OCI-LY7 (cell line): ENCODE data around the gene ATP6V1A. TPM values are rescaled to one million over a fixed set of nuclear protein-coding genes. Genes with fewer than 3 reads are reported as not detected.

Experiments used
- BruUV-seq: library from RNA; stranded (reverse); fragments of 400-500 nt; replicated peaks from 2 replicates; lab custom pipeline; 2021; lab: Mats Ljungman, UMichigan
- CTCF ChIA-PET: fragments of 300-600 bp; sonication (Branson Sonifier 250); formaldehyde crosslinking; loops from one replicate; lab custom pipeline; 2022; ENCODE audit warnings: antibody characterized with exemption; ENCODE audit not compliant: unreplicated experiment; lab: Charles Lee
- POLR2A ChIA-PET: fragments of 300-600 bp; sonication (Branson Sonifier 250); formaldehyde crosslinking; loops from one replicate; lab custom pipeline; 2022; ENCODE audit warnings: antibody characterized with exemption; lab: Charles Lee
- DNase-seq: peaks from one replicate; pipeline ENCODE4 v3.0.0-alpha.2; 2015; ENCODE audit warnings: low spot score
- H2AFZ ChIP-seq: fragments of 200-600 bp; sonication (generic), shearing (Covaris generic); 2 replicates; pipeline ENCODE4 v1.6.1; 2014; ENCODE audit warnings: mild to moderate bottlenecking, antibody characterized with exemption, low read length, moderate library complexity
- H3K27ac ChIP-seq: fragments of 200-600 bp; sonication (generic); 2 replicates; pipeline ENCODE4 v1.5.1; 2014; ENCODE audit warnings: mixed run types, low read depth, mild to moderate bottlenecking, moderate library complexity, low read length, inconsistent platforms; ENCODE audit not compliant: poor library complexity, severe bottlenecking
- H3K36me3 ChIP-seq: fragments of 200-600 bp; sonication (generic); 2 replicates; pipeline ENCODE4 v1.6.1; 2014; ENCODE audit warnings: mild to moderate bottlenecking, antibody characterized with exemption, low read length, moderate library complexity, mixed read lengths; ENCODE audit not compliant: insufficient read depth
- H3K4me1 ChIP-seq: fragments of 200-600 bp; sonication (generic); 2 replicates; pipeline ENCODE4 v1.5.1; 2014; ENCODE audit warnings: mild to moderate bottlenecking, low read length; ENCODE audit not compliant: insufficient read depth, poor library complexity, severe bottlenecking
- H3K4me2 ChIP-seq: fragments of 200-600 bp; sonication (generic); 2 replicates; pipeline ENCODE4 v1.6.1; 2014; ENCODE audit warnings: mild to moderate bottlenecking, low read length
- H3K4me3 ChIP-seq: fragments of 200-600 bp; sonication (generic); 2 replicates; pipeline ENCODE4 v1.5.1; 2014; ENCODE audit warnings: mild to moderate bottlenecking, low read depth, low read length; ENCODE audit not compliant: poor library complexity, severe bottlenecking
- H3K79me2 ChIP-seq: fragments of 200-600 bp; sonication (generic); 2 replicates; pipeline ENCODE4 v1.6.1; 2016; ENCODE audit warnings: low read depth, mild to moderate bottlenecking, low read length, moderate library complexity, mixed read lengths; ENCODE audit not compliant: insufficient read depth
- H3K9me2 ChIP-seq: fragments of 200-600 bp; sonication (generic); 2 replicates; pipeline ENCODE4 v1.6.1; 2016; ENCODE audit warnings: mild to moderate bottlenecking, low read length, mixed read lengths; ENCODE audit not compliant: insufficient read depth
- H3K9me3 ChIP-seq: fragments of 200-600 bp; sonication (generic); 2 replicates; pipeline ENCODE4 v1.6.1; 2014; ENCODE audit warnings: mild to moderate bottlenecking, mixed run types, low read length, mixed read lengths
- H4K20me1 ChIP-seq: fragments of 200-600 bp; sonication (generic); 2 replicates; pipeline ENCODE4 v1.6.1; 2014; ENCODE audit warnings: mild to moderate bottlenecking, antibody characterized with exemption, low read length, moderate library complexity, mixed read lengths; ENCODE audit not compliant: insufficient read depth
- EZH2phosphoT487 ChIP-seq: fragments of 200-600 bp; sonication (generic); IDR thresholded peaks from 2 replicates; pipeline ENCODE4 v1.6.1; 2018; ENCODE audit warnings: low read depth, borderline replicate concordance, mild to moderate bottlenecking, mixed run types, antibody characterized with exemption, low read length, moderate library complexity, mixed read lengths
- intact Hi-C: fragments of 100-400 bp; cut with micrococcal nuclease; formaldehyde crosslinking; loops from one replicate; pipeline ENCODE4 v1.10.0; 2022; ENCODE audit not compliant: unreplicated experiment
- total RNA-seq, 2 experiments: library from RNA; depleted of rRNA in 1 of 2; stranded (reverse); fragments of >200 nt in 1 of 2; shearing (Covaris generic) in 1 of 2; gene quantifications; 2 replicates each; pipeline ENCODE4 v1.2.3, GENCODE V29; 2014 to 2022
- TF ChIP-seq, protein P1 (sequence below): fragments of 200-600 bp; sonication (generic); conservative IDR thresholded peaks from 2 replicates; pipeline ENCODE4 v1.5.1; 2014; ENCODE audit warnings: mild to moderate bottlenecking, antibody characterized with exemption, low read length, moderate library complexity, mixed read lengths

The ATP6V1A gene
- total RNA-seq, 2 experiments from 2014 or later: 26.5 to 77.3 TPM

DNA sequence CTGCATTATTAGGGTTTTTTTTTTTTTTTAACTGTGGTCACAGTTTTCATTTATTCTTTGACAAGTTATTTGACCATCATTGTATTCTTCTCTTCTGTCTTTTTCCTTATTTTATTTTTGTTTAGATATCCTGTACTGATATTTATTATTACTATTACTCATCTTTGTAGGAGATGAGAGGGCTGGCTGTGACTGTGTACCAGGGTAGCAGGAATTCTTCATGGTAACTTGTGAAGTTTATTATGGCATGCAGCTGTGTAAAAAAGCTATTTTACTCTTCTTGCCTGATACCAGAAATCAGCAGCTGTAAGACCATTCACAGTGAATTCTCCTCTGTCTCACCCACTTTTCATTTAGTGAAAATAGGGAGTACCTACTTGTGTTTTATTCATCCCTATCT, 44.5 kb downstream of the ATP6V1A start:
- no peak overlapping the region for H3K4me3 ChIP-seq
- H3K79me2 ChIP-seq: no peaks in the 10 kb centered on the region
- TF ChIP-seq, protein P1, sequence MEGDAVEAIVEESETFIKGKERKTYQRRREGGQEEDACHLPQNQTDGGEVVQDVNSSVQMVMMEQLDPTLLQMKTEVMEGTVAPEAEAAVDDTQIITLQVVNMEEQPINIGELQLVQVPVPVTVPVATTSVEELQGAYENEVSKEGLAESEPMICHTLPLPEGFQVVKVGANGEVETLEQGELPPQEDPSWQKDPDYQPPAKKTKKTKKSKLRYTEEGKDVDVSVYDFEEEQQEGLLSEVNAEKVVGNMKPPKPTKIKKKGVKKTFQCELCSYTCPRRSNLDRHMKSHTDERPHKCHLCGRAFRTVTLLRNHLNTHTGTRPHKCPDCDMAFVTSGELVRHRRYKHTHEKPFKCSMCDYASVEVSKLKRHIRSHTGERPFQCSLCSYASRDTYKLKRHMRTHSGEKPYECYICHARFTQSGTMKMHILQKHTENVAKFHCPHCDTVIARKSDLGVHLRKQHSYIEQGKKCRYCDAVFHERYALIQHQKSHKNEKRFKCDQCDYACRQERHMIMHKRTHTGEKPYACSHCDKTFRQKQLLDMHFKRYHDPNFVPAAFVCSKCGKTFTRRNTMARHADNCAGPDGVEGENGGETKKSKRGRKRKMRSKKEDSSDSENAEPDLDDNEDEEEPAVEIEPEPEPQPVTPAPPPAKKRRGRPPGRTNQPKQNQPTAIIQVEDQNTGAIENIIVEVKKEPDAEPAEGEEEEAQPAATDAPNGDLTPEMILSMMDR: no peak
- no peak for TF ChIP-seq EZH2phosphoT487
- ChIA-PET POLR2A (interaction anchor here (0.7 to 1.2 kb wide), 3 partner anchors 51 to 827 kb away, joined by 3 to 6 read pairs (median 5); no protein-coding TSS in a partner anchor), CTCF (no interaction called here)
- peaks cover 66% of the 10 kb centered on the region for H3K36me3 ChIP-seq
- no TSS peak for BruUV-seq
- no peaks in the 10 kb centered on the region for H4K20me1 ChIP-seq
- no peak overlapping the region for H2AFZ ChIP-seq
- no peak for DNase-seq
- intact Hi-C loops: no loop called here
- H3K9me3 ChIP-seq: no peaks in the 10 kb centered on the region
- no peak overlapping the region for H3K27ac ChIP-seq
- no peaks in the 10 kb centered on the region for H3K9me2 ChIP-seq
- H3K4me1 ChIP-seq: no peaks in the 10 kb centered on the region
- no peak overlapping the region for H3K4me2 ChIP-seq

DNA sequence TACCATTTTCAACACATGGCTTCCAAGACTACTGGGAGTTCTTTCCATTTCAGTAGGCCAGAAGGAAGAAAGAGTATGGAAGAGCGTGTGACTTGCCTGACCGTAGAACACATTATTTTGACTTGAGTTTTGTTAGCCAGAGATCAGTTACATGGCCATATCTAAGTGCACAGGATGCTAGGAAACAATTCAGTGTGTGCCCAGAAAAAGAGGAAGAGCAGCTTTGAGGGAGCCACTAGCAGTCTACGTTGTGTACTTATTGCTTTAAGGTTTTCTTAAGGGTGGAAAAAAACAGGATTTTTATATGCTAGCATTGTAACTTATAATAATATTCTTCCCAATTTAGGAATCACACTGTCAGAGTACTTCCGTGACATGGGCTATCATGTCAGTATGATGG, 47.7 kb downstream of the ATP6V1A start:
- Histone ChIP-seq H3K36me3 (peaks cover 69% of the 10 kb centered on the region), H3K79me2 (no peaks in the 10 kb centered on the region), H3K9me3 (no peaks in the 10 kb centered on the region), H3K4me1 (no peaks in the 10 kb centered on the region), H3K27ac (no peak overlapping the region), H3K9me2 (no peaks in the 10 kb centered on the region), H2AFZ (no peak overlapping the region), H4K20me1 (no peaks in the 10 kb centered on the region), H3K4me3 (no peak overlapping the region), H3K4me2 (no peak overlapping the region)
- DNase-seq: no peak
- CTCF ChIA-PET: no interaction called here
- intact Hi-C loops: no loop called here
- no TSS peak for BruUV-seq
- no peak for TF ChIP-seq EZH2phosphoT487
- TF ChIP-seq, protein P1: no peak
- POLR2A ChIA-PET: interaction anchor here (1.4 kb wide), 1 partner anchor 9 kb away, joined by 3 read pairs; no protein-coding TSS in a partner anchor

DNA sequence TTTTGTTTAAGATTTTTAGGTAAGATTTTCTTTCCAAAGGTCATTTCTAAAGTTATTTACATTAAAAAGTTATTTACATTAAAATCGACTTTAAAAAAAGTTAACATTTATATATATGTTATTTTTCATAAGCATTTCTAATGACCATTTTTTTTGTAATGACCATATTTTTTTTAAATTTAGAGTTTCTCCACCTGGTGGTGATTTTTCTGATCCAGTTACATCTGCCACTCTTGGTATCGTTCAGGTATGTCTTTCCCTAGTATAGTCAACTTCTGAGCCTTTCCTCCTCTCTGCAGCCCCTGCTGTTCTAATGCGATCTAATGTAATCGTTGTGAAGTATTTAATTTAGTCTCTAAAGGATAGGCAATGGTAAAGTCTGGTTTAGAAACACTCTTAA, 48.9 kb downstream of the ATP6V1A start:
- no peak overlapping the region for H3K27ac ChIP-seq
- DNase-seq: no peak
- H2AFZ ChIP-seq: no peak overlapping the region
- POLR2A ChIA-PET: interaction anchor here (0.6 to 1.4 kb wide), 3 partner anchors 10 to 60 kb away, joined by 3 read pairs; no protein-coding TSS in a partner anchor
- H3K9me3 ChIP-seq: no peaks in the 10 kb centered on the region
- no peaks in the 10 kb centered on the region for H3K4me1 ChIP-seq
- H3K36me3 ChIP-seq: peaks cover 72% of the 10 kb centered on the region
- intact Hi-C loops: no loop called here
- H3K79me2 ChIP-seq: no peaks in the 10 kb centered on the region
- no TSS peak for BruUV-seq
- H4K20me1 ChIP-seq: no peaks in the 10 kb centered on the region
- no peaks in the 10 kb centered on the region for H3K9me2 ChIP-seq
- CTCF ChIA-PET: no interaction called here
- TF ChIP-seq, protein P1: no peak
- no peak for TF ChIP-seq EZH2phosphoT487
- H3K4me2 ChIP-seq: no peak overlapping the region
- no peak overlapping the region for H3K4me3 ChIP-seq
